Peyer's patch (tissue), 4 donors: ENCODE data around the gene HS6ST2.

Experiments
- POLR2A ChIP-seq, 2 donors: fragments of 450-650 bp; IDR thresholded peaks; one replicate each; pipeline ENCODE4 v1.5.1; 2017; ENCODE audit warnings: antibody characterized with exemption in 2 of 2, mild to moderate bottlenecking in 2 of 2, moderate library complexity in 2 of 2
- TF ChIP-seq, protein P1 (sequence below), 6 experiments: fragments of 450-650 bp in 4 of 6; fragments of 200-600 bp in 2 of 6; sonication (generic) in 1 of 6; IDR thresholded peaks; one replicate each; pipeline ENCODE4 v1.5.1; 2017 to 2019; ENCODE audit warnings: antibody characterized with exemption in 6 of 6, mild to moderate bottlenecking in 3 of 6, moderate library complexity in 1 of 6

DNA sequence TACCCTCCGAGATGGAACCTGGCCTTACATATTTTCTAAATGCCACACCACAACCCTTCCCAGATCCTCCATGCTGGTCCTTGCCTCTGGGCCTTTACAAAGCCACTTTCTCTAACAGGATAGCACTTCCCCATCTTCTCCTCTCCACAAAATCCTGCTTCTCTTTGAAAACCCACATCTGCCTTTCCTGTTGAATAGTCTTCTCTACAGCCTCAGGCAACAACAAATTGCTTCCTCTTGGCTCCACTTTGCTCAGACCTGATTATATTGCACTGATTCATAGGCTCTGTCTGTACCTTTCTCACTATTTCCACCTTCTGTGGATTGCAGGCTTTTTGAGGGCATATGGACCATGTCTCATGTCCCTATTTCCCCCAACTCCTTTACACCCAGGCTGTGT lies 265.9 kb downstream of the HS6ST2 start:
- TF ChIP-seq, protein P1, sequence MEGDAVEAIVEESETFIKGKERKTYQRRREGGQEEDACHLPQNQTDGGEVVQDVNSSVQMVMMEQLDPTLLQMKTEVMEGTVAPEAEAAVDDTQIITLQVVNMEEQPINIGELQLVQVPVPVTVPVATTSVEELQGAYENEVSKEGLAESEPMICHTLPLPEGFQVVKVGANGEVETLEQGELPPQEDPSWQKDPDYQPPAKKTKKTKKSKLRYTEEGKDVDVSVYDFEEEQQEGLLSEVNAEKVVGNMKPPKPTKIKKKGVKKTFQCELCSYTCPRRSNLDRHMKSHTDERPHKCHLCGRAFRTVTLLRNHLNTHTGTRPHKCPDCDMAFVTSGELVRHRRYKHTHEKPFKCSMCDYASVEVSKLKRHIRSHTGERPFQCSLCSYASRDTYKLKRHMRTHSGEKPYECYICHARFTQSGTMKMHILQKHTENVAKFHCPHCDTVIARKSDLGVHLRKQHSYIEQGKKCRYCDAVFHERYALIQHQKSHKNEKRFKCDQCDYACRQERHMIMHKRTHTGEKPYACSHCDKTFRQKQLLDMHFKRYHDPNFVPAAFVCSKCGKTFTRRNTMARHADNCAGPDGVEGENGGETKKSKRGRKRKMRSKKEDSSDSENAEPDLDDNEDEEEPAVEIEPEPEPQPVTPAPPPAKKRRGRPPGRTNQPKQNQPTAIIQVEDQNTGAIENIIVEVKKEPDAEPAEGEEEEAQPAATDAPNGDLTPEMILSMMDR (IDR thresholded peaks at IDR 0.05), result no peak
- TF ChIP-seq POLR2A (IDR thresholded peaks at IDR 0.05), result no peak
